Smooth muscle cell (in vitro differentiated cells): ENCODE measurements around the gene EIPR1. TPM values are rescaled to one million over a fixed set of nuclear protein-coding genes. Genes with fewer than 3 reads are reported as not detected.

Experiments used
- DNase-seq: peaks from one replicate; lab custom pipeline; 2025; ENCODE audit not compliant: unreplicated experiment; lab: John Stamatoyannopoulos, UW
- H2AFZ ChIP-seq: fragments of 200-600 bp; sonication (generic); 2 replicates; pipeline ENCODE4 v1.6.0; 2016; ENCODE audit warnings: antibody characterized with exemption, low read depth, mild to moderate bottlenecking
- H3F3A ChIP-seq: fragments of 200-600 bp; sonication (generic); 2 replicates; pipeline ENCODE4 v1.6.0; 2017; ENCODE audit warnings: antibody characterized with exemption, low read depth
- H3K27ac ChIP-seq: fragments of 200-600 bp; sonication (generic); 2 replicates; pipeline ENCODE4 v1.5.1; 2016; ENCODE audit warnings: low read depth, mild to moderate bottlenecking
- H3K27me3 ChIP-seq: fragments of 200-600 bp; sonication (generic); 2 replicates; pipeline ENCODE4 v1.6.1; 2016; ENCODE audit warnings: low read depth, mild to moderate bottlenecking
- H3K36me3 ChIP-seq: fragments of 200-600 bp; sonication (generic); 2 replicates; pipeline ENCODE4 v1.5.1; 2016; ENCODE audit warnings: low read depth
- H3K4me1 ChIP-seq: fragments of 200-600 bp; sonication (generic); 2 replicates; pipeline ENCODE4 v1.5.1; 2016; ENCODE audit warnings: low read depth
- H3K4me2 ChIP-seq: fragments of 200-600 bp; sonication (generic); 2 replicates; pipeline ENCODE4 v1.6.0; 2016; ENCODE audit warnings: mild to moderate bottlenecking
- H3K4me3 ChIP-seq: fragments of 200-600 bp; sonication (generic); 2 replicates; pipeline ENCODE4 v1.5.1; 2016; ENCODE audit warnings: mild to moderate bottlenecking
- H3K79me2 ChIP-seq: fragments of 200-600 bp; sonication (generic); 2 replicates; pipeline ENCODE4 v1.6.0; 2016; ENCODE audit warnings: low read depth, mild to moderate bottlenecking
- H3K9ac ChIP-seq: fragments of 200-600 bp; sonication (generic); 2 replicates; pipeline ENCODE4 v1.6.0; 2016; ENCODE audit warnings: low read depth
- H3K9me3 ChIP-seq: fragments of 200-600 bp; sonication (generic); replicated peaks from 2 replicates; pipeline ENCODE4 v1.5.1; 2016; ENCODE audit warnings: low read depth
- H4K20me1 ChIP-seq: fragments of 200-600 bp; sonication (generic); 2 replicates; pipeline ENCODE4 v1.6.0; 2016; ENCODE audit warnings: low read depth
- WGBS: methylation state at CpG from one replicate; pipeline ENCODE4 v1.1.7; 2016; ENCODE audit warnings: low lambda C conversion rate; 5-methylcytosine and 5-hydroxymethylcytosine counted together
- polyA plus RNA-seq: library from polyadenylated mRNA; unstranded; fragments of >200 nt; fragmentation: Nextera tagmentation; extraction: Ambion mirVana; gene quantifications from 2 replicates; pipeline ENCODE4 v1.2.1, GENCODE V29; 2016
- total RNA-seq: library from RNA; depleted of rRNA; stranded (reverse); fragments of >200 nt; gene quantifications from 2 replicates; pipeline ENCODE4 v1.2.3, GENCODE V29; 2014
- TF ChIP-seq, protein P1 (sequence below): fragments of 200-600 bp; sonication (generic); IDR thresholded peaks from 2 replicates; pipeline ENCODE4 v1.5.1; 2017; ENCODE audit warnings: borderline replicate concordance, mild to moderate bottlenecking, antibody characterized with exemption; ENCODE audit not compliant: insufficient read depth, poor library complexity, severe bottlenecking

Gene EIPR1
- total and polyA plus RNA-seq, 2 experiments from 2014 or later: 18.5 to 23.1 TPM

DNA sequence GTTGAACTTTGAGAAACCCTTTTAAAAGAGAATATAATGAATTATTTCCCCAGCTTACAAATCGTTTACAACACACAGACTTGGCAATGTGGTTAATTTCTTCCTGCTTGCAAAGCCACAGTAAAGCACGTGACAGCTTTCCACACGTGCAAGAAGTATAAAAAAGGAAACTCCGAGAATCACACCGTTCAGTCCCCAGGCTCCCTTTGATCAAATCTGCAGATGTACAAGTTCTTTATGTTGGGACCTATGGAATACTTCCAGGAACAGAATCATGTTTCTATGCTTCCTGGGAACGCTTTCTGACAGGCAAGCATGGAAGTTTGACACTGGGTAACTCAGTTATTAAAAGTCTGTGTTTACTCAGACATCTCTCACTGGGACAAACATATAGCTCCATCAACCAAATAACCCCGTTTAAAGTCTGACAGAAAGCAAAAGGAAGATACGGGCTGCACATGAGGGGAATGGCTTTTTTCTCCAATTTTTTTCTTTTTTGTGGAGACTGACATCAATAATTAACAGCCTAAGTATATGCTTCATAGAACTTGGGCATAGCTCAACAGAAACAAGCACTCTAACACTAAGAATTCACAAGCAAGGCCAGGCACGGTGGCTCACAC is 134.8 kb downstream of the EIPR1 start:
- no peak overlapping the region for H3K27ac ChIP-seq
- H3K36me3 ChIP-seq: no peaks in the 10 kb centered on the region
- H2AFZ ChIP-seq: no peak overlapping the region
- H4K20me1 ChIP-seq: peaks cover 24% of the 10 kb centered on the region
- no peak overlapping the region for H3K4me3 ChIP-seq
- TF ChIP-seq, protein P1, sequence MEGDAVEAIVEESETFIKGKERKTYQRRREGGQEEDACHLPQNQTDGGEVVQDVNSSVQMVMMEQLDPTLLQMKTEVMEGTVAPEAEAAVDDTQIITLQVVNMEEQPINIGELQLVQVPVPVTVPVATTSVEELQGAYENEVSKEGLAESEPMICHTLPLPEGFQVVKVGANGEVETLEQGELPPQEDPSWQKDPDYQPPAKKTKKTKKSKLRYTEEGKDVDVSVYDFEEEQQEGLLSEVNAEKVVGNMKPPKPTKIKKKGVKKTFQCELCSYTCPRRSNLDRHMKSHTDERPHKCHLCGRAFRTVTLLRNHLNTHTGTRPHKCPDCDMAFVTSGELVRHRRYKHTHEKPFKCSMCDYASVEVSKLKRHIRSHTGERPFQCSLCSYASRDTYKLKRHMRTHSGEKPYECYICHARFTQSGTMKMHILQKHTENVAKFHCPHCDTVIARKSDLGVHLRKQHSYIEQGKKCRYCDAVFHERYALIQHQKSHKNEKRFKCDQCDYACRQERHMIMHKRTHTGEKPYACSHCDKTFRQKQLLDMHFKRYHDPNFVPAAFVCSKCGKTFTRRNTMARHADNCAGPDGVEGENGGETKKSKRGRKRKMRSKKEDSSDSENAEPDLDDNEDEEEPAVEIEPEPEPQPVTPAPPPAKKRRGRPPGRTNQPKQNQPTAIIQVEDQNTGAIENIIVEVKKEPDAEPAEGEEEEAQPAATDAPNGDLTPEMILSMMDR: no peak
- H3K79me2 ChIP-seq: no peaks in the 10 kb centered on the region
- H3K4me2 ChIP-seq: no peak overlapping the region
- no peak overlapping the region for H3K9ac ChIP-seq
- no peaks in the 10 kb centered on the region for H3K9me3 ChIP-seq
- WGBS: 78% methylated on average over 9 of the region's 9 CpGs
- no peaks in the 10 kb centered on the region for H3K27me3 ChIP-seq
- H3F3A ChIP-seq: no peaks in the 10 kb centered on the region
- no peak for DNase-seq
- H3K4me1 ChIP-seq: no peaks in the 10 kb centered on the region

DNA sequence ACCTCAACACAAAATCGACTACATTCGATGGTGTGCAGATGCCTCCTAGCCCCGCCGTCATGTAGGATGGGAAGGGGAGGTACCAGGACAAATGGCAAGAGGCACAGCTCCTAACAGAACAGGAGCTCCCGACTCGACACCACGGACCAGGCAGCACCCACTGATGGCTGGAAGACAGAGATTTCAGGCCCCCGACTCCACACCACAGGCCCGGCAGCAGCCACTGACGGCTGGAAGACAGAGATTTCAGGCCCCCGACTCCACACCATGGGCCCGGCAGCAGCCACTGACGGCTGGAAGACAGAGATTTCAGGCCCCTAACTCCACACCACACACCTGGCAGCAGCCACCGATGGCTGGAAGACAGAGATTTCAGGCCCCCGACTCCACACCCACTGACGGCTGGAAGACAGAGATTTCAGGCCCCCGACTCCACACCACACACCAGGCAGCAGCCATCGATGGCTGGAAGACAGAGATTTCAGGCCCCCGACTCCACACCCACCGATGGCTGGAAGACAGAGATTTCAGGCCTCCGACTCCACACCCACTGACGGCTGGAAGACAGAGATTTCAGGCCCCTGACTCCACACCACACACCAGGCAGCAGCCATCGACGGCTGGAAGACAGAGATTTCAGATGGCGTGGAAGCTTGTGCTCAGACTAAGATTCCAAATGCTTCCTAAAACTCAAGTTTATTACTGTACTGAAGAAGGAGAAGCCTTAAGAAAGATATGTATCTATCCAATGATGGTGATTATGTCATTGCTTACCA is 135.5 kb downstream of the EIPR1 start:
- no peaks in the 10 kb centered on the region for H3K9me3 ChIP-seq
- no peaks in the 10 kb centered on the region for H3F3A ChIP-seq
- TF ChIP-seq, protein P1: no peak
- no peak for DNase-seq
- no peaks in the 10 kb centered on the region for H3K4me1 ChIP-seq
- H3K27me3 ChIP-seq: no peaks in the 10 kb centered on the region
- 86% methylated on average over 16 of the region's 25 CpGs for WGBS
- H3K27ac ChIP-seq: no peak overlapping the region
- no peak overlapping the region for H3K4me3 ChIP-seq
- H3K9ac ChIP-seq: no peak overlapping the region
- H3K4me2 ChIP-seq: no peak overlapping the region
- H2AFZ ChIP-seq: no peak overlapping the region
- no peaks in the 10 kb centered on the region for H3K79me2 ChIP-seq
- H3K36me3 ChIP-seq: no peaks in the 10 kb centered on the region
- H4K20me1 ChIP-seq: peaks cover 24% of the 10 kb centered on the region

DNA sequence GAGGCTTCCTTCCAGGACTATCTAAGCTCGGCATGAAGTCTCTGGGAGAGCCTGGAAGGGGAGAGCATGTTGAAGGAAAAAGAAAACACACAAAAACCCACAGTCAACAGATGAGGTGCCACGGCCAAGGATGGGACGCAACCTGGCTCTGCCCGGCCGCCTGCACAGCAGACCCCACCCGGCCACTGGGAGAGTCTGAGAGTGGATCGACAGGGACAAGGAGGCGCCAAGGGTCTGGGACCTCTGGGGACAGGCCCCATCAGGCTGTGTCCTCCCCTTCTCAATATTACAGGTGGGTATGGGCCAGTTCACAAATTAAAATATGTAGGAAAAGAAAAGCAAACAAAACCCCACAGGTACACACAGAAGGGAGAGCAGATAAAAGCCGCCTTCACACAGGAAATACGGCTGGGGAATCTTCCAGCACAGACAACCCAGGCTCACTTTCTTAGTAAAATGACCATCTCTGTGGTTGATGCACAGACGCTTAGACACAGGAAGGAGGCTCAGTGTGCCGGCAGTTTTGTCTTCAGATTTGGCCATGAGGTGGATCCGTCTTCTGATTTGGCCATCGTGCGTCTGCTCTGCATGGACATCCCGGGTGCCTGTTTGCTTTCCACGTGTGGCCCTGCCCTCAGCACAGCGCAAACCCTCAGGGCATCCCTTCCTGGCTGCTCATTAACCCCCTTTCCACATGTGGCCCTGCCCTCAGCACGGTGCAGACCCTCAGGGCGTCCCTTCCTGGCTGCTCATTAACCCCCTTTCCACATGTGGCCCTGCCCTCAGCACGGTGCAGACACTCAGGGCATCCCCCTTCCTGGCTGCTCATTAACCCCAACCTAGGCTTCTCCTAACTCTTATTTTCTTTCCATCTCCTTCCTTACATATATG is 138.4 kb downstream of the EIPR1 start:
- Histone ChIP-seq H3K4me2 (no peak overlapping the region), H3K36me3 (no peaks in the 10 kb centered on the region), H3K4me3 (no peak overlapping the region), H3K9ac (no peak overlapping the region), H3K4me1 (no peaks in the 10 kb centered on the region), H3K27me3 (no peaks in the 10 kb centered on the region), H3F3A (no peaks in the 10 kb centered on the region), H3K27ac (no peak overlapping the region), H3K79me2 (no peaks in the 10 kb centered on the region), H3K9me3 (no peaks in the 10 kb centered on the region), H4K20me1 (peaks cover 30% of the 10 kb centered on the region), H2AFZ (no peak overlapping the region)
- WGBS: 77% methylated on average over 21 of the region's 21 CpGs
- no peak for DNase-seq
- TF ChIP-seq, protein P1: no peak
